AG09319 (cell line): ENCODE measurements around the gene PARP9.

Source experiments
- DNase-seq: peaks from one replicate; pipeline ENCODE4 v3.0.0-alpha.2; 2010; ENCODE audit warnings: low read depth; ENCODE audit errors: extremely low read depth
- CTCF ChIP-seq: IDR thresholded peaks from 2 replicates; pipeline ENCODE4 v1.5.1; 2011; ENCODE audit warnings: low read depth, mild to moderate bottlenecking, inconsistent platforms, low read length, moderate library complexity

The PARP9 gene

DNA sequence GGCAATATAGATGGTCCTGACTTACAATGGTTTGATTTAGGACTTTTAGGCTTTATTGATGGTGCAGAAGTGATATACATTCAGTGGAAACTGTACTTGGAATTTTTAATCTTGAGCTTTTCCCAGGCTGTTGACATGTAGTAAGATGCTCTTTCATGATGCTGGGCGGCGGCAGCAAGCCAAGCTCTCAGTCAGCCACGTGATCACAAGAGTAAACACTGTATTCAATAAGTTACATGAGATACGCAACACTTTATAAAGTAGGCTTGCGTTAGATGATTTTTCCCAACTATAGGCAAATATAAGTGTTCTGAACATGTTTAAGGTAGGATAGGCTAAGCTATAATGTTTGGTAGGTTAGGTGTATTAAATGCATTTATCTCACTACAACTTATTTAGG lies 17.9 kb downstream of the PARP9 start:
- no peak for TF ChIP-seq CTCF
- no peak for DNase-seq

- TF ChIP-seq CTCF, result no peak
- DNase-seq, result no peak
These were observed 25.1 kb downstream of the PARP9 start for GRCh38 chr3:122538956-122539490.

- no peak for DNase-seq
- no peak for TF ChIP-seq CTCF
These were observed 27.5 kb downstream of the PARP9 start for GRCh38 chr3:122536632-122537001.

DNA sequence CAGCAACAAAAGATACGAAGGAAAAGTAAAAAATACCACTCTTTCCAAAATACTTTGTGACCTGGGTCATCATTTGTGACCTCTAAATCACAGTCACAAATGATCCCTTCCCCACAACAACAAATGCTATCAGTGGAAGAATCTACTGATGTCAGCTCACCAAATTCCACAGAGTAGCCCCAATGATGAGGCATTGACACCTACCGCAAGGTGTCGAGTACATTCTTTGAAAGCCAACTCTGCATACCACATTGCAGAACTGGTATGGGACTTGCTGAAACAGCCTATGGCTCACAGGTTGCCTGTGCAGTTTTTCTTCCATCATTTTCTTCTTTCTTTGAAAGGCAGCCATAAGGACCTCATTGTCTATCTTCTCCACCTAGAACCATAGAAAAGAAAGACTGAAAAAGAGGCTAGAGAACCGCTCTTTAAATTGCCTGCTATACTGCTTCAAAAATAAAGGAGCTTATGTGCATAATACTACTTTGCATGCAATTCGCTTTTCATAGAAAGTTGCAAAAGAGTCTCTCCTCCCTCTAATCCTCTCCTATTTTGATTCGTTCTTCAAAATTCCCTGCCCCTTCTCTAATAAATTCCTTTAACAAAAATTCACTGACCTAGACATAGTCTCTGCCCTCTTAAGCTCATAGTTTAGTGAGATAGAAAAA lies 28.0 kb downstream of the PARP9 start:
- no peak for DNase-seq
- TF ChIP-seq CTCF, result no peak

DNA sequence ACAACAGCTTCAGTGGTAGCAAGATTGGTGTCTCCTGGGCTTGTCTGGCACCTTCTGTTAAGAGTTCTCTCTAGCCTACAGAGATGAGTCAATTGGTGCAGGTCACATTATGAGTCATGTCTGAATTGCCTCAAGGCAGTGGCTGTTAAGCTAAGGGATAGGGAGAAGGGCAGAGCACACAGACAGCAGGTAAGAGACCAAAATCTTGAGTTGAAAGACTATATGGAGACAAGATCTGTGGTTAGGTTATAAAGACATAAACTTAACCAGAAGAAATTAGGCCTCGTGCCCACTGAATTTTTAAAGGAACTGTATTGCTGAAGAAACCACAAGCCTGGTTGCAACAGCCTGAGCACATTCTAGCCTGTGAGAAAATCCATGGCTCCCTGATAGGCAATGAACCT lies 30.2 kb downstream of the PARP9 start:
- no peak for DNase-seq
- TF ChIP-seq CTCF, result no peak

- no peak for TF ChIP-seq CTCF
These were observed 30.6 kb downstream of the PARP9 start for GRCh38 chr3:122533480-122533879.

GRCh38 chr3:122530164-122530563 lies 33.9 kb downstream of the PARP9 start:
- DNase-seq, result no peak
- no peak for TF ChIP-seq CTCF

More at GRCh38 chr3:122533480-122533879, 30.6 kb downstream of the PARP9 start:
- DNase-seq, result no peak
